Renal pelvis (tissue), 12 donors: ENCODE measurements around the gene HOXD11. TPM values are rescaled to one million over a fixed set of nuclear protein-coding genes. Genes with fewer than 3 reads are reported as not detected.
A peak's percentile ranks its signal among the peaks of the same experiment; 100 is the strongest.

Experiments
- DNase-seq: peaks from one replicate; pipeline ENCODE4 v3.0.0-alpha.2; 2013
- long read RNA-seq, 16 experiments: transcript quantifications; one replicate each; lab custom pipeline, GENCODE V29; 2026
- polyA plus RNA-seq, 3 donors: library from polyadenylated mRNA; unstranded; fragments of 120-200 nt; gene quantifications; one replicate each; pipeline ENCODE4 v1.2.1, GENCODE V29; 2013; ENCODE audit not compliant: insufficient read length in 3 of 3

Gene HOXD11
- polyA plus RNA-seq, result 10 to 100 TPM; 56.2 to 72.4 (median 64.8) TPM
- long read RNA-seq, donor 1, transcript HOXD11-201 (2 exons, 1,533 nt), result major isoform, 23 of 27 reads
- long read RNA-seq, donor 1, partial matches to known transcripts, result 0 of 27 reads
- long read RNA-seq, donor 1, other reads (novel, unspliced or antisense), result 0 of 27 reads
- long read RNA-seq, donor 2, transcript HOXD11-201 (2 exons, 1,533 nt), result major isoform, 25 of 29 reads
- long read RNA-seq, donor 2, partial matches to known transcripts, result 0 of 29 reads
- long read RNA-seq, donor 2, other reads (novel, unspliced or antisense), result 0 of 29 reads
- long read RNA-seq, donor 3, transcript HOXD11-202 (2 exons, 1,259 nt), result minor isoform, 5 of 27 reads
- long read RNA-seq, donor 3, transcript HOXD11-201 (2 exons, 1,533 nt), result major isoform, 22 of 27 reads
- long read RNA-seq, donor 3, partial matches to known transcripts, result 0 of 27 reads
- long read RNA-seq, donor 3, other reads (novel, unspliced or antisense), result 0 of 27 reads
- long read RNA-seq, donor 4, transcript HOXD11-201 (2 exons, 1,533 nt), result major isoform, 21 of 25 reads
- long read RNA-seq, donor 4, partial matches to known transcripts, result 0 of 25 reads
- long read RNA-seq, donor 4, other reads (novel, unspliced or antisense), result 0 of 25 reads
- long read RNA-seq, donor 5, transcript HOXD11-201 (2 exons, 1,533 nt), result major isoform, 9 of 12 reads
- long read RNA-seq, donor 5, partial matches to known transcripts, result 0 of 12 reads
- long read RNA-seq, donor 5, other reads (novel, unspliced or antisense), result 0 of 12 reads
- long read RNA-seq, donor 6, transcript HOXD11-201 (2 exons, 1,533 nt), result major isoform, 27 of 36 reads
- long read RNA-seq, donor 6, partial matches to known transcripts, result 7 of 36 reads
- long read RNA-seq, donor 6, other reads (novel, unspliced or antisense), result 0 of 36 reads
- long read RNA-seq, donor 7, transcript HOXD11-201 (2 exons, 1,533 nt), result major isoform, 32 of 89 reads
- long read RNA-seq, donor 7, partial matches to known transcripts, result 53 of 89 reads
- long read RNA-seq, donor 7, other reads (novel, unspliced or antisense), result 0 of 89 reads
- long read RNA-seq, donor 8, transcript HOXD11-201 (2 exons, 1,533 nt), result major isoform, 11 of 23 reads
- long read RNA-seq, donor 8, partial matches to known transcripts, result 12 of 23 reads
- long read RNA-seq, donor 8, other reads (novel, unspliced or antisense), result 0 of 23 reads
- long read RNA-seq, donor 9, transcript HOXD11-202 (2 exons, 1,259 nt), result minor isoform, 8 of 46 reads
- long read RNA-seq, donor 9, transcript HOXD11-201 (2 exons, 1,533 nt), result major isoform, 24 of 46 reads
- long read RNA-seq, donor 9, partial matches to known transcripts, result 14 of 46 reads
- long read RNA-seq, donor 9, other reads (novel, unspliced or antisense), result 0 of 46 reads
- long read RNA-seq, donor 10, transcript HOXD11-201 (2 exons, 1,533 nt), result major isoform, 26 of 44 reads
- long read RNA-seq, donor 10, partial matches to known transcripts, result 14 of 44 reads
- long read RNA-seq, donor 10, other reads (novel, unspliced or antisense), result 0 of 44 reads
- long read RNA-seq, donor 11, transcript HOXD11-201 (2 exons, 1,533 nt), result major isoform, 18 of 43 reads
- long read RNA-seq, donor 11, partial matches to known transcripts, result 19 of 43 reads
- long read RNA-seq, donor 11, other reads (novel, unspliced or antisense), result 5 of 43 reads
- long read RNA-seq, donor 12, transcript HOXD11-201 (2 exons, 1,533 nt), result major isoform, 43 of 59 reads
- long read RNA-seq, donor 12, partial matches to known transcripts, result 15 of 59 reads
- long read RNA-seq, donor 12, other reads (novel, unspliced or antisense), result 0 of 59 reads
- long read RNA-seq, donor 13, transcript HOXD11-201 (2 exons, 1,533 nt), result major isoform, 13 of 29 reads
- long read RNA-seq, donor 13, partial matches to known transcripts, result 12 of 29 reads
- long read RNA-seq, donor 13, other reads (novel, unspliced or antisense), result 0 of 29 reads
- long read RNA-seq, donor 14, result 0 reads
- long read RNA-seq, donor 15, transcript HOXD11-201 (2 exons, 1,533 nt), result major isoform, 21 of 22 reads
- long read RNA-seq, donor 15, partial matches to known transcripts, result 0 of 22 reads
- long read RNA-seq, donor 15, other reads (novel, unspliced or antisense), result 0 of 22 reads
- long read RNA-seq, donor 16, transcript HOXD11-202 (2 exons, 1,259 nt), result minor isoform, 5 of 47 reads
- long read RNA-seq, donor 16, transcript HOXD11-201 (2 exons, 1,533 nt), result major isoform, 26 of 47 reads
- long read RNA-seq, donor 16, partial matches to known transcripts, result 9 of 47 reads
- long read RNA-seq, donor 16, other reads (novel, unspliced or antisense), result 7 of 47 reads

- peak; percentile 77 for DNase-seq
Measured at GRCh38 chr2:176106581-176107539, at the start of gene HOXD11. HOXD11 (plus strand) TSS chr2:176107280; CDS start chr2:176107356, 76 bp downstream.

GRCh38 chr2:176063958-176064357, 43.1 kb upstream of the HOXD11 start:
- no peak for DNase-seq

- no peak for DNase-seq
Measured at GRCh38 chr2:176066645-176067588, 40.2 kb upstream of the HOXD11 start.

DNA sequence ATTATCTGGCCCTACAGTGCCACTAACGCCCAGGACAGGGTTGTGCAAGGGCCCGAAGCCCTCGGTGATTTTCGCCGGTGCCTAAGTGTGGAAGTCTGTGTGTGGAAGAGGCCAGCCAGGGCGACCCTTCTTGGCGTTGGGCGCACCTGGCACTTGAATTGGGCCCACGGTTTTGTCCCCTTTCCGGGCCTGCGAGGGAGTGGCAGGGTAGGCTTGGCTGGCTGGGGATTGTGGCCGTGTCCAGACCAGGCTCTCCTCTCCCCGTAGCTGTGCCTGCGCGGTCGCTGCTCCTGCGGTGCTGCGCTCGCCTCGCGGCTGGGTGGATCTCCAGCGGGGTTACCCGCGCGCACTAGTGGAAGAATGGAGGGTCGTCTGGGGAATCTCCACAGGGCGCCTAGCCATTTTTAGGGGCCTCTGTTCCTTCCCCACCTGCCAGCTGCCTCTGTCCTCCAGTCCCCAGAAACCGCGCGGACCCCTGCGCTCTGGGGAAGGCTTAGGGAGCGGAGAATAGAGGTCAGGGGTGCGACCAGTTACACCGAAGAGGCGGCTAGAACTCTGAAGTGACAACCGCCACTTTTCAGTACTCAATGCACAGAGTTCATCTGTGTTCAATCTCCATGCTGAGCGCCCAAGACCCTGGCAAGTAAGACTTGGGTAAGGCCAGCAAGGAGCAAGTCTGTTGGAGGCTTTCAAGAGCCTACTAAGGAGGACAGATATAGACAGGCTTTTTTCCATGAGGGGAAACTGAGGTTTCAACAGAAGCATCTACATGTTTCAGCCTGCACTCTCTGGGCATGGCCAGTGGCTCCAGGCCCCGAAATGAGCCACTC, 39.3 kb upstream of the HOXD11 start:
- DNase-seq, result no peak

- DNase-seq, result no peak
Measured at GRCh38 chr2:176068419-176068832, 38.7 kb upstream of the HOXD11 start.

DNA sequence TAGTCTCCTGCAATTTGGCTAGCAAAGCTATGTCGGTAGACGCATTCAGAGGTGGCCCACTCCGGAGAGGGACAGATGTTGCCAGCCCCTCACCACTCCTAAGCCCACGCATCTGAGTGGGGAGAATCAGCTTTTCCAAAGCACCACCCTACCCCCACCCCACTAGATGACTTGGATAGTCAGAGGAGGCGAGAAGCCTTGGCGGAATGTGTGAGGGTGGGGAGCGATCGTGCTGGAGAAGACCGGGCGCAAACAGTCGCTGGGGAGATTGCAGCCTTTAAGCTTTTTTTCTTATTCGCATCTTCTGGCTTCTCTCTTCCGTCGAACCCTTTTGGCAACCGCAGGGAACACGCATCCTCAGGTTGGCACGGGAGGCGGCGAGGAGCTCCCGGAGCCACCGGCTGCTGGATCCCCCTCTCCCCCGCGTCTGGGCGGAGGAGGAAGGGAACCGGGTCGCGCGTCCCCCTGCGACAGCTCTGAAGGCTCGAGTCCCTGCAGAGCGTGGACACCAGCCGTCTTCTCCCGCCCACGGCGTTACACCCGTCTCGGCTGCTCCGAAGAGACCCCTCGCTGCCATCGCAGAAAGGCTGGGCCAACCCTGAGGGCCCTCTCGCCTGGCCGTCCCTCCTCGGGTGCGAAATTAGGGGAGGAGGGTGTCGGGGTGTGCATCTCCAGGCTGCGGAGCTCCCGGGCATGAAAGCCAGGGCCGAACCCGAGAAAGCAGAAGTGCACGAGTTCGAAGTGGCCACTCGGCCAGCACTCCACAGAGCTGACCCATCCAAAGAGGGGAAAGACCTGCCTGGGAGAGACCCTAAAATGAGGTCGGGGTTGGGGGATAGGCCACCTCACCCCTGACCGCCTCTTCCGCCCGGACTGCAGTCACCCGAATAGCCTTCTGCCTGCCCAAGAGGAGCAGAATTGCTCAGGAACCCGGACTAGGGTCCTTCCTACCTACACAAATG, 35.5 kb upstream of the HOXD11 start:
- no peak for DNase-seq

DNA sequence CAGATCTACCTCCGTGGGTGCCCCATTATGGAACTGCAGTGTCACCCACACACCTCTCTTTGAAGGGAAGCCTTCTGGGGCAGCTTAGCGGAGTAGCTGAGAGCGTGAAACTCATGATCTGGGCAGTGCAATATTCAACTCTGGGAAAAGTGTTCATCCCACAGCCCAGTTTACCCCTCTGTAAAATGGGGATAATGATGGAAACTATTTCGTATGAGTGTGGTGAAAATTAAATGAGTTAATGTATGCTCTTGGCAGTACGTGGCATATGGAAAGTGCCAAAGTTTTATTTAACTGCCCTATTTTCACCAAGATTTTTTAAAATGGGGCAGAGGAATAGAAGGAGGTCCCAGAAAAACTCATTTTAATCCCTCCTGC, 34.8 kb upstream of the HOXD11 start:
- no peak for DNase-seq

DNA sequence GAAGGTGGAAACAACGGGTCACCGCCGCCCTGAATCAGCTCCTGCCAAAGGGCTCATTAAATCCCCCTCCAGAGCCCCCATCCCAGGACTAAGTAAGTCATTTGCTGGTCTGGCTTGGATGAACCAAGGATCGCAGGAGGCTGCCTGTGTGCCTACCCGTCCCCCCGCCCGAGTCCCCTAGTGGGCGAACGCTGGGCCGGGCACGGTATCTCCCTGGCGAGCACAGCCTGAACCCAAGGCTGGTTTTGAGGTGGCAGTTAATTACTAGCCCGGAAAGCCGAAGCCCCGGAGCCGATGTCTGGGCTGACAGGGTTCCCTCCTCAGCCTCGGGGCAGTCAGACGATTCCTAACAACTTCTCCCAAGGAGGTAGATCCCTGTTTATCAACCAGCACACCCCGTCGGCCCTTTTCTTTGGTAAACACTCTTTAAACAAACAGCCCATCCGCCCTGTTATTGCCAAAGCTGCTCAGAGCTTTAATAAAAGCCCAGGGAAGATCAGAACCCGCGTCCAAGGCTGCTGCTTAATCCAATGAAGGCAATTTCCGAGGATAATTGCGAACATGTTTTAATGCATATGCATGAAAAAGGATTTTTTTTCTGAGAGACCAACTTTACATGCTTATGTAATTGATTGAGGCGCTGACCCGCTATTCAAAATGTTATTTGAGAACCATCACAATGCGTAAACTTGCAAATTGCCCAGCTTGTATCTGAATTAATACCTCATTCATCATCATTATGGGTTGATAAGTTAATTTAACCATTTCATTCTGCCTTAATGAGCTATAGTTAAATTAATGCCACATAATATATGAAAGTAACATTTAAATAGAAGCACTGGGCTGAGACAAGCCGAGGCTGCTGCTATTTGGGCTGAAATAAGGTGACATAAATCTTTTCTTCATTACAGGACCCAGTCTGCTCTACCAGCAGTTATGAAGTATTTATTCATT, 33.9 kb upstream of the HOXD11 start:
- no peak for DNase-seq

- no peak for DNase-seq
Measured at GRCh38 chr2:176074919-176075425, 32.1 kb upstream of the HOXD11 start.

GRCh38 chr2:176075481-176075880, 31.6 kb upstream of the HOXD11 start:
- DNase-seq, result no peak

GRCh38 chr2:176076063-176076462, 31.0 kb upstream of the HOXD11 start:
- DNase-seq, result no peak

GRCh38 chr2:176076796-176077195, 30.3 kb upstream of the HOXD11 start:
- no peak for DNase-seq

- no peak for DNase-seq
Measured at GRCh38 chr2:176078541-176079284, 28.4 kb upstream of the HOXD11 start.
